Measurements from ENCODE around the gene ZNF536.

ZNF536 gene

DNA sequence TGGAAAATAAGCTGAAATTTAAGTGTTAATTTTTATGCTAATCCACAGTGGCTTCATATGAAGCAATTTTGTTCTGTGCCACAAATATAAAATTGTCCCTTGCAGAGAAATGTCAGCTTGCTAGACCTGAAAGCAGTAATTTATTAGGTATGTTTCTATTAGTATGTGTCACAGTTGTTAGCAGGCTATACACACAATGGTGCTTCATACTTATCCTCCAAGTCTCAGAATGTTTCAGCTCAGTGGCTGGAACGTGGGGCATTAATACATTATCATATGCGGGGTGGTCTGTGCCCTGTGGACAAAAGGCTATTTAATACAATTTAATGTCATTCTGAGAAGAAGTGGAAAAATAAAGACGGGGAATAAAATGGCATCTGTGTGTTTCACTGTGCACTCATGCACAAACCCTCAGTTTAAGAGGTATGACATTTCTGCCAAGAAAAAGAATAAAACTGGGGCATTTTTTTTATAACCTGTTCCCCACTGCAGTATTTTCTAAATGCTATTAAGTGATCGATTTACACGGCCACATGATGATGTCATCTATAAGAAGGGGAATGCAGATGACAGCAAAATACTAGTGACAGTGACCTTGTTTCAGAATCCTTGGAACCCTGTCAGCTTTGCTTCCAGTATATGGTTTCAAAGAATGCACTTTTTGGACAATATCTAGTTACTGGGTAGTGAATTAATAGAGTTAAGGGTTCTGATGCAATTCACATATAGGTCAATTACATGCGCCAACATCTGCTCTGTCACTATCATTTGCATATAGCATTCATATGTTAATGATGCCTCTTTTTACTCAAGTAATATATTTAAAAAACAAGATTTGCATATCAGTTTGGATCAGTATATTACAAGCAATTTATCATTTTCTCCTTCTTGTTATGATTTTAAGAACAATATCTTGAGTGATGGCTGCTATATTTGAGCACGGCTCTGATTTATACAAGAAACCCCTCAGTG is 21.2 kb upstream of the ZNF536 start:
- in situ Hi-C loops (cut with MboI; ENCODE audit: low sequenced_read_pairs, unreplicated experiment), result no loop called here
- no peak for DNase-seq (ENCODE audit: low spot score)
- TF ChIP-seq, protein P1, sequence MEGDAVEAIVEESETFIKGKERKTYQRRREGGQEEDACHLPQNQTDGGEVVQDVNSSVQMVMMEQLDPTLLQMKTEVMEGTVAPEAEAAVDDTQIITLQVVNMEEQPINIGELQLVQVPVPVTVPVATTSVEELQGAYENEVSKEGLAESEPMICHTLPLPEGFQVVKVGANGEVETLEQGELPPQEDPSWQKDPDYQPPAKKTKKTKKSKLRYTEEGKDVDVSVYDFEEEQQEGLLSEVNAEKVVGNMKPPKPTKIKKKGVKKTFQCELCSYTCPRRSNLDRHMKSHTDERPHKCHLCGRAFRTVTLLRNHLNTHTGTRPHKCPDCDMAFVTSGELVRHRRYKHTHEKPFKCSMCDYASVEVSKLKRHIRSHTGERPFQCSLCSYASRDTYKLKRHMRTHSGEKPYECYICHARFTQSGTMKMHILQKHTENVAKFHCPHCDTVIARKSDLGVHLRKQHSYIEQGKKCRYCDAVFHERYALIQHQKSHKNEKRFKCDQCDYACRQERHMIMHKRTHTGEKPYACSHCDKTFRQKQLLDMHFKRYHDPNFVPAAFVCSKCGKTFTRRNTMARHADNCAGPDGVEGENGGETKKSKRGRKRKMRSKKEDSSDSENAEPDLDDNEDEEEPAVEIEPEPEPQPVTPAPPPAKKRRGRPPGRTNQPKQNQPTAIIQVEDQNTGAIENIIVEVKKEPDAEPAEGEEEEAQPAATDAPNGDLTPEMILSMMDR (IDR thresholded peaks at IDR 0.05; ENCODE audit: borderline replicate concordance, control extremely low read depth, extremely low read depth, insufficient read depth, missing control alignments), result no peak

DNA sequence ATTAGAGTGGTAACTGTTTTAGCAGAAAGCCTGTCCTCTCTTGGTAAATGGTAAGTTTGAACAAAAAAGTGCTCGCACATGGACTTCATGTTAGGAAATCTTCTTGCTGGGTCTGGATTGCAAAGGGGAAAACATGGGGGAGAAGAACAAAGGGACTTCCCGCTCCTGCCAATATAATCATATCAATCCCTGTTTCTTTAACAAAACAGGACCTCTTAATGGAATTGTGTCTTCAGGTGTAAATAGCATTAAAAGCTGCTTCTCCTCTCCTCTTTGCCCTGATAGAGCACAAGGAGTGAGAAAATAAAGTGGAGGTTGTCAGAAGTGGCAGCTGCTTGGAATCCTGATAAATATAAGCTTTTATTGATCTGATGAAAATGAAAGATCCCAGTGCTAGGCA is 20.4 kb upstream of the ZNF536 start:
- TF ChIP-seq, protein P1 (IDR thresholded peaks at IDR 0.05; ENCODE audit: borderline replicate concordance, control extremely low read depth, extremely low read depth, insufficient read depth, missing control alignments), result no peak
- in situ Hi-C loops (cut with MboI; ENCODE audit: low sequenced_read_pairs, unreplicated experiment), result no loop called here
- no peak for DNase-seq (ENCODE audit: low spot score)

DNA sequence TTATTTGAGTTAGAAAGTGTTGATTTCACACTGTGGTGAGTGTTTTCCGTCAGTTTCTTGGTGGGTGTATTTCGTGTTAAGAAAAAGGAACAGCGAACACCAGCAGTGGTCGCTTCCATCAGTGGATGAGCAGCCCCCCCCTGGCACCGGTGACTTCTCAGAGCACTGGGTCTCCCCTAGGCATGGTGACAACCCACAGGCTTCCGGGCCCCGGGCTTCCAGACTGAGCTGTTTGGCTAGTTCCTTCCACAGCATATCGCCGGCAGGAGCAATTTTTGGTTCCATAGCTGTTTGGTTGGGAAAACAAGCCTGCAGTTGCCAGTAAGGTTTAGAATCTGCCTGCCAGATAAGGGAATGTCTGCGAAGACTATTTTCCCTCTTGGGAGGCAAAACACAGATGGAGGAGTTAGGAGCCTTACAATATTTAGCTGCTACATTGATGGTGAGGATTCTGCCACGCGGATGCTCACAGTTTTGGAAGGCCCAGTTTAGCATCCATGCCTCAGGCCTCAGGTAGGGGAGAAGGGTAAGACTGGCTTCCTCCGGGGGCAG is 18.7 kb upstream of the ZNF536 start:
- in situ Hi-C loops (cut with MboI; ENCODE audit: low sequenced_read_pairs, unreplicated experiment), result no loop called here
- no peak for DNase-seq (ENCODE audit: low spot score)
- TF ChIP-seq, protein P1 (IDR thresholded peaks at IDR 0.05; ENCODE audit: borderline replicate concordance, control extremely low read depth, extremely low read depth, insufficient read depth, missing control alignments), result no peak

DNA sequence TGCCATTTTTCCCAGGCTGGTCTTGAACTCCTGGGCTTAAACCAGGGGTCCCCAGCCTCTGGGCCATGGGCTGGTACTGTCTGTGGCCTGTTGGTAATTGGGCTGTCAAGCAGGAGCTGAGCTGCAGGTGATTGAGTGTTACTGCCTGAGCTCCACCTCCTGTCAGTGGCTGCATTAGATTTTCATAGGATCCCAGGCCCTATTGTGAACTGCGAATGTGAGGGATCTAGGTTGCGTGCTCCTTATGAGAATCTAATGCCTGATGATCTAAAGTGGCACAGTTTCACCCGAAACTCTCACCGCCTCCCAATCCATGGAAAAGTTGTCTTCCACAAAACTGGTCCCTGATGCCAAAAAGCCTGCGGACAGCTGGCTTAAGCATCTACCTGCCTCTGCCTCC is 16.6 kb upstream of the ZNF536 start:
- TF ChIP-seq, protein P1 (IDR thresholded peaks at IDR 0.05; ENCODE audit: borderline replicate concordance, control extremely low read depth, extremely low read depth, insufficient read depth, missing control alignments), result no peak
- no peak for DNase-seq (ENCODE audit: low spot score)
- in situ Hi-C loops (cut with MboI; ENCODE audit: low sequenced_read_pairs, unreplicated experiment), result no loop called here

DNA sequence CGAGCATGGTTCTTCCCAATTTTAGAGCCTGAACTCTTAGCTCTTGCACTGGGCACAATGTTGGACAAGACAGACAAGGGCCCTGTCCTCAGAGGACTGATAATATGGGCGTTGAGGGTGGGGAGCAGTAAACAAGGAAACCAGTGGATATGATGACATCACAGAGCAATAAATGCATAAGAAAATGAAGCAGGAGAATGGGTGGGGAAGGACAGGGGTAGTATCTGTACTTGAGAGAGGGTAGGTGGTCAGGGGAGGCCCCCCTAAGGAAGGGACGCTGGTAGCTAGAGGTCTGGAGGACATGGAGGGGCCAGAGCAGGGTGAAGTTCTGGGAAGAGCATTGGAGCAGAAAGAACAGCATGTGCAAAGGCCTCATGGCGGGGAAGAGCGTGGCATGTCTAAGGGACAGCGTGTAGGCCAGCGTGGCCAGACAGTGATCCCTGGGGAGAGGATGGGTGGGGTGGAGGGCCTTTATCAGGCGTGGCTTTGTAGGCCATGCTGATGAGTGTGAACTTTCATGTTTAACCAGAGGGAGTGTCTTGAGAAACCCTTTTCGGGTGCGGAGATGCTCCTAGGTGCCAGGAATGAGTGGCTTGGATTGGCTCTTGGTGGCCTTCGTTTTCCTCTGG is 15.1 kb upstream of the ZNF536 start:
- in situ Hi-C loops (cut with MboI; ENCODE audit: low sequenced_read_pairs, unreplicated experiment), result no loop called here
- TF ChIP-seq, protein P1 (IDR thresholded peaks at IDR 0.05; ENCODE audit: borderline replicate concordance, control extremely low read depth, extremely low read depth, insufficient read depth, missing control alignments), result no peak
- DNase-seq (ENCODE audit: low spot score), result no peak

DNA sequence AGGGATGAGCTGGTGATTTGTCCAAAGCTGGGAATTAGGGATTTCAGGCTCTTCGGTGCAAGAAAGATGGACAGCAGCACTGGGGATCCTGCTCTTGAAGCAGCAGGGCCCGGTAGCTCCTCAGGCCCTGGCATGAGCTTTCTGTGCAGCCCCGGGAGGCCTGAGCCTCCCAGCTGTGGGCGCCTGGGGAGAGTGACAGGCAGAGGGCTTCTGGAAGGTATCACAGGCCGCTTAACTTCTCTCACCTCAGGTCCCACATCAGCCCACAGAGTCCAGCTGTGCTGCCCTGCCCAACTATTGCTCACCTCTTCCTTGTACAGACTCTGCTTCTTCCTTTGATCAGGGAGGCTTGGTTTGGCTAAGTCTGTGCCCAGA is 14.6 kb upstream of the ZNF536 start:
- TF ChIP-seq, protein P1 (IDR thresholded peaks at IDR 0.05; ENCODE audit: borderline replicate concordance, control extremely low read depth, extremely low read depth, insufficient read depth, missing control alignments), result no peak
- in situ Hi-C loops (cut with MboI; ENCODE audit: low sequenced_read_pairs, unreplicated experiment), result no loop called here

More for the DNA sequence above, 14.6 kb upstream of the ZNF536 start:
- no peak for DNase-seq (ENCODE audit: low spot score)
